HG02610 (cell line): ENCODE data around the gene PRDM2.
A peak's percentile ranks its signal among the peaks of the same experiment; 100 is the strongest.
"Not testable (repeated sequence)": the region's sequence is repeated elsewhere in the genome, so short reads cannot be mapped to it uniquely, and the experiment has no call there.

Experiments
- ATAC-seq: cut with Tn5 transposase; IDR thresholded peaks from one replicate; pipeline ENCODE4 v1.9.1; 2021; ENCODE audit warnings: mild to moderate bottlenecking, moderate library complexity; ENCODE audit not compliant: unreplicated experiment

PRDM2 gene

DNA sequence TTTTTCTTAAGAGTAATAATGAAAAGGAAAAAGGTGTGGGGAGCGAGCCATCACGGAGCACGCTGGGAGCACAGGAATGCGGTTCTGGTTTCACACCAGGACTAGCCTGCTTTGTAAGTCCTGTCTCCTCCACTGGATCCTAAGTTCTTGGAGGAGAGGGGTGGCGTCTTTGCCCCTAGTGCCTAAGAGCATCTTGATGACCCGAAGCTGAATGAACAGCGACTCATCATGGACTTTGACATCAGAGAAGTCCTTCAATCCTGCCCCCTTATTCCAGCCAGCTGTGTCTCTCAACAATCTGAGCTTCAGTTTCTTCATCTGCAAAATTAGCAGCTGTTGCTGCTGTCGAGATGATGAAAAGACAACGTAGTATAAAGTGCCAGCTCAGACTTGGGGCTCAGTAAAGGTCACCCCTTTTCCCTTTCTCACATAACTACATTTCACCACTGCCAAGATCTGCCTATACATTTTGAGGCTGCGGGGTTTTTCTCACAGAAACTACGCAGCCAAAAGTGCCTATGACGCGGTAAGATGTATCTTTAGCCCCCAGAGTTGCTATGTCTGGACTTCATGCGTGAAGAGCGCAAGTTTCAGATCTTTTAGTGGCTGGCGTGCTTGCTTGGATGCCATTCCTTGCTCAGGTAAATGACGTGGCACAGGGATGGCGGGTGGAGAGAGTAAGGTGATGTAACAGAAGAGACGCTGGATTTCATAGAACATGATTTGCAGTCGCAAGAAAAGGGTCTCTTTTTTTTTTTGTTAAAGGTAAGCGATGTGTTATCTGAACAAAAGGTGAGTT is 4.9 kb upstream of the PRDM2 start:
- ATAC-seq = no peak

DNA sequence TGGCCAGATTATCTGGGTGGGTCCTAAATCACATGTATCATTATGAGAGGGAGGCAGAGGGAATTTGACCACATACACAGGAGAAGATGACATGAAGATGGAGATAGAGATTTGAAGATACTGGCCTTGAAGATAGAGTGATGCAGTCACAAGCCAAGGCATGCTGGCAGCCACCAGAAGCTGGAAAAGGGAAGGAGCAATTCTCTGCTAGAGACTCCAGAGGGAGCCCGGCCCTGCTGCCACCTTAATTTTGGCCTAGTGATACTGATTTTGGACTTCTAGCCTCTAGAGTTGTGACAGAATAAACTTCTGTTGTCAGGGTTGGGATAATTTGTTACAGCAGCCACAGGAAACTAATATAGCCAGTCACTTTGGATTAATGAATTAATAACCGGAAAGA is 2.2 kb upstream of the PRDM2 start:
- no peak for ATAC-seq

DNA sequence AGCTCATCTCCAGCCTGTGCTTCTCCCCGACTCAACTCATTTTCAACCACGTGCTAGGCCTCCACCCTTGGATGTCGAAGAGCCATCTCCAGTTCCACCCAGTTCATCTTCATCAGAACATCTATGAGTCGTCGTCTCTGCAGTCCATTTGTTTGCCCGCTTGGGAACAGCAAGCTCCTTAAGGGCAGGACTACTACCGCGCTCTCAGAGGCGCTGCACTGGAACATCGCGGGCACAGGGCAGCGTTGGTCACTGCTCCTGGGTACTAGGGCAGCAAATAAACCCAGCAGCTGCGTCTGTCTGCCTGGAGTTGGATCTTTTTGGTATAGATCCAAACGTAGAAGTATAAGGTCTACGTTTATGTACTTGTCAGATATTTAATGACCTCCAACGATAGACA is 478 bp upstream of the PRDM2 start:
- no peak for ATAC-seq

DNA sequence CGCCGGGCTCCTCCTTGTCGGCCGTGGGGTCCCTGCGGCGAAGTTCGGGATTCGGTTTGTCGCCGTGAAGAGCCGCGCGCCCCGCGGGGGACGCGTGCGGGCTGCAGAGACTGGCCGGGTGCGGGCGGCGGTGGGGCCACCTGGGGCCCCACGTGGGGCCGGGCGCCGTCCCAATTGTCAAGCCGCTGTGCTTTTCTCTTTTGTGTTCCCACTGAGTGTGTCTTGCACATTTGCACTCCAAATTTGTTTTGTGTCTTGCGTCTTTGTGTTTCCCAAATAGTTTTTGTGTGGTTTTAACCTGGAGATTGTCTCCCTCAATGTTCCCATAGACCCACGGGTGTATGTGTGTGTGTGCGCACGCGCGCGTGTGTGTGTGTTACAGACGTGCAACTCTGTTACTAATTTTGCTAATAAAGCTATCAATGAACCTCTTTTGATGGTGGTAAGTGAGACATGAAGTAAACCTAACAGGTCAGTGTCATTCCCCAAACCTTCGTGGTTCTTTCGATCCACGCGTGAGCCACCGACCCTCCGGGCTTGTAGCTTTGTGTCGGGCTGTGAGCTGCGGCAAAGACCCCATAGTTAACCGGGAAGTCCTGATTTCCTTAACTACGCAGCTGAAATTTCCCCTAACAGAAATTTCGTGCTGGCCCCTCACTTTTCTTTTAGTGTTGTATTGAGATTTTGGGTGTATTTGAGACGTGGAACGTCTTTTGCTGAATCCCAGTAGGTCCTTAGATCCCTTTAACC is 708 bp downstream of the PRDM2 start:
- ATAC-seq = peak; percentile 20

DNA sequence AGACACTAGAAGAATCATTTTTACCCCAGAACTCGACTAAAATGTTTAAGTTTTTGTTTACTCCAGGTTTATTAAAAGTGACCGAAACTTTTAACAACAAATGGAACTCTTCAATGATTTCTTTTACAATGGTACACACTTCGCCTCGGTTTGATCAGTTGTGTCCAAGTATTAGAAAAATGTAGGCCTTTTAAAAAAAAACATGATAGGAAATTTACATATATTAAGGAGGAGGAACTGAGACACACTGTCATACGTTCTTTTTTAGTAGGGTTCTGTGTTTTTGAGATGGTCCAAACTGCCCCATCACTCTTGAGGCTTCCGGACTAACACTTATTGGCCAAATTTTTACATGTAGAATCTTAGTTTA is 1.3 kb downstream of the PRDM2 start:
- no peak for ATAC-seq

DNA sequence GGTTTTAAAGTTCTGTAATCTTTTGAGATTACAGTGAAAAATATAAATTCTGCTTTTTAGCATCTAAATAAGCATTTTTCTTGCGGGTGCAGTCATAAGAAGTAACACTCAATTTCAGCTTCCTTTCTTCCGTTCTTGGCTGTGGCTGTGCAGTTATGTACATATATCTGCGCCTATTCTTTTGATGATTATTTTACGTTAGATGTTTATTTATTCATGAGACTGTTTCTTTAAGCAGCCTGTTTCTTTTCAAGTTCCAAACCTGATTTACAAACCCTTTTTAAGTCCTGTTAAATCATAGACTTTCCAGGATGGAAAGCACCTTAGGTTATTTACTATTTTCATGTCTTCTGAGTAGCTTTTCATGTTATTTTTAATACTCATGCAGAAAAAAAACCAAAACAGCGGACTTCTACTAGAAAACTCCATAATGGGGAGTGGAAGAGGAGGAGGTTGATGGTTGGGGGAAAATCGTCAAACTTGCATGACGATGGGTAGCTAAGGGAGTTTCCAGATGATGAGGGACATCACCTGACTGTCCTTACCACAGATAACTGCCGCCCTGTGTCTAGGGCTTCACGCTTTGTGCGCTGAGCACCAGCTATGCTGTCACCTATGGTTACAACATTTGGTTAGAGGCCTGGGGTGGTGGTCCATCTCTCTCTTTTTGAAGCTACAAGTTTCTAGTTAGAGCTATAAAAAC is 2.6 kb downstream of the PRDM2 start:
- peak; percentile 86 for ATAC-seq

DNA sequence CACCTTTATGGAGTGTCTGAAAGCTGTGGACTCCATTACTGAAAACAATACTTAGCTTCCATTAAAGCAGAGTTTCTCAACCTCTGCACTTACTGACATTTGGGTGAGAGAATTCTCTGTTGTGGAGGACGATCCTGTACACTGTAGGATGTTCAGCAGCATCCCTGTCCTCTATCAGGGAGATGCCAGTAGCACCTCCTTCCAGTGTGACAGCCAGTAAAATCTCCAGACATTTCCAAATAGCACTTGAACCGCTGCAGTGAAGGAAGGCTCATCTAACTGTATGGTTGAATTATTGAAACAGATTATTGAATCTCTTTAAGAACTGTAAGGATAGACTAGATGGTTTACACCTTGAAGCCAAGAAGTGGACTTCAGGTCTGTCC is 3.1 kb downstream of the PRDM2 start:
- no peak for ATAC-seq

DNA sequence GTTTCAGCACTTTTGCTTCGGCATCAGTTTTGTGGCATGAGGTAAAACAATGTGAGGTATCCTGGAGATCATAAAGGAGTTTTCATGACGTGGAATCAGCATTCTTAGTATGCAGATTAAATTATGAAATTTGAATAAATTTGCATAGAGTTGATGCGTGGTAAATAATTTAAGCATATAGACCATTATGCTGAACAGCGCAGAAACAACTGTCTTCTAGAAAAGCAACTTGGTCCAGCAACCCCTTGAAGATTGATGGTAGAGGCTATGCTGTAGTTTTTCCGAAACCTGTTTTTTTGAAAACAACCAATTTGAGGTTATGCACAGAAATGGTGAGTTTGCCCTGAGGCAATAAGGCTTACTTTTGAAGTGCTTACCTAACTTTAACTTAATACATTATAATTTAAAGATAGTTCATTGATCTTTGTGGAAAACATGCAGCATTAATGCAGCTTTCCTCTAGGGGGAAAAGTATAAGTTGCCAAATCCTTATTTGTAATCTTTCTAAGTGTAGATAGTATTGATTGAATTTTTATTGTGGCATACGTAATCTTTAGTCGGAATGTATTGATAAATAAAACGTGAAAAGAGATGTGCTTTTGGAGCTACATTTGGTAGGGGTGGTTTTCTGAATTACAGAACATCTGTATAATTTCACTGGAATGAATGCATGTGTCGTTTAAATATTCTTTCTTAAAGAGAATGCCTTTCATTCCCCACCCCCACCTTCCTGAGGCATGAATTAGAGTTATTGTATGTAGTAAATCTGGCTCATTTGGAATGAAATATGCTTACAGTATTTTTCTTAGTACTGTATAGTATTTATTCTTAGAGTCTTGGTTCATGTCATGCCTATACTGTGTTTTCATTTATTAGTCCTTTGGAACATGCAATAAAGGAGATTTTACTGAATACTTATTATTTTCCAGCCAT is 3.8 kb downstream of the PRDM2 start:
- no peak for ATAC-seq

DNA sequence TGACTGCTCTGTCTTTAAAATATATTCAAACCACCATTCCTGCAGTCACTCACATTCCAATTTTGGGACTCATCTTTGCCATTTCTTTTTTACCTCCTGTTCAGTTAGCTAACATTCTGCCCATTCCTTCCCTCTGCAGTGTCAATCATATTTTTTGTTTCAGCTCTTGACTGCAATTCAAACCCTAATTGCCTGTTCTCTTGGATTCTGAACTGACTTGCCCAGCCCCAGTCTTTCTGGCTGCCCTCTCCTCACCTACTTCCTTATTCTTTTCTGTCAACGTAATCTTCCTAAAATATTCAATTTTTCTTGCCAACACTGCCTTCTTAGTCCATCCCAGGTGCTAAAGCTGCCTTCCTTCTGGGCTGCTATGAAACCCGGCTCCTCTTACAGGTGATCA is 6.1 kb downstream of the PRDM2 start:
- no peak for ATAC-seq

DNA sequence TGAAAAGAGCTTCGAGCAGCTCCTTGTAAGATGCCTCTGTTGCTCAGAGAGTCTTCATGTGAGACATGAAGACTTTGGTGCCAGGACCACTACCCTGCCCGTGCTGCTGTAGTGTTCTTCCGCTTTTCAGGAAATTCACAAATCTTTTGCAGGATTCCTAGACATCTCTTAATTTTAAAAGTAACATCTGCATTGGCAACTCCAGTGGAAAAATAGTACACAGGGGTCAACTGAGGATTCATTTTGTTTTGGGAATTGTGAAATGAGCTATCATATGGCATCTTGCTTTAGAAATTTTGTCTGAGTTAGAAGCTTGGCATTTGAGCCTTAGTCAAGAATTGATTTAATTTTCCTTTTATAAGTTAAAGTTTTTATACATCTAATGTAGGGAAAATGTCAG is 7.2 kb downstream of the PRDM2 start:
- ATAC-seq = no peak

DNA sequence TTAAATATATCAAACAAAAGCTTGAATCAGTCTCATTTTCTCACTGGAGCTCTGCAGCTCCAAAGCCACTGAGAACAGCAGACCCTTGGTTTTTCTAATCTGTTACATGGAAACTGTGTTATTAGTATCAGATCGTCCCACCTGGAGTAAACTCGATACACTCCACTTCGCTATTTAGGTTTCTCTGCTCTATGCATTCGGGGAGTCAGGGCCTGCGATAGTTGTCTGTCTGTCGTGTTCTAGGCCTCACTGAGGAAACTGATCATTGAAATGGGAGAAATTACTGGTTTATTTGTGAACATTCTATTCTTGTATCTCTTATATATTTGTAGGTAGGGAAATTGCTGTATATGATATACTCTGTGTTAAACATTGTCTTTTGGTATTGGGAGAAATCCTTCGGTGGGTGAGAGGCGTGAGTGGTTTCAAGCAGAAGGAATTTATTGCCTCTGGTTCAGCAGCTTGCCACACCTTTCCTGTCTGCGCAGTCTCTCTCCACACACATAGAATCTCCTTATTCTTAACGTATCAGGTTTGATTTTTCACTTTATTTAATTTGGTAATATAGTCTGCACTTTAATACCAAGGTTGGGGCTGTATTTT is 8.5 kb downstream of the PRDM2 start:
- ATAC-seq = no peak

DNA sequence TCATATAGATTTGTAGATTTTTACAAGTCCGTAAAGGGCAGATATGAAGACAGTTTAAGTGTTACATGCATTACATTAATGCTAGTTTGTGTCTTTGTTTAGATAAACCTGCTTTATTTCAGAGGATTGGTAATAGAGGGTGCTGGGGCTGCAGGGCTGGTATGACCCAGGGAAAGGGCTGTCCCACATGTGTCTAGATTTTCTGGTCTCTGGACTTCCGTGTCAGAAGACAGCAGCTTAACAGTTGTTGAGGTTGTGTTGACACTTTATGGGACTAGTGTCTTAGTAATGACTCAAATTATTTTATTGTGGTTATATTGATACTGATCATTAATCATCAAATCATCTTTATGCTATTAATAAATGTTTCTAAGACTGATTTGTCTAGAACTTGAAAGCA is 10.1 kb downstream of the PRDM2 start:
- no peak for ATAC-seq

DNA sequence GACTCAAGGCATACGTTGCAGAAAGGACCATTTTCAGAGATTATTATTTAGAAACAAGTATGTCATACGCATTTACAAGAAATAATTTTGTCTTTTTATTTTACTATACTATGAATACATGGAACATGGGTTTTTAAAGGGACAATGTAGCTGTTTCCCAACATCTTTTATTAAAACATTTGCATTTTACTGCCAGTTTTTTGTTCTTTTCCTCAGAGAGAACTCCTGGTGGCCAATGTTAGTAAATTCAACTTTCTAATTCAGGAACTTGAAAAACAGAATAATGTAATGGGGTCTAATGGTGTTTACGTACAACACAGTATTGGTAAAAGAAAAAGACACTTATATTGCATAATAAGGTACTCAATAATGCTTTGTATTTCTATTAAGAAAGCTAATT is 14.9 kb downstream of the PRDM2 start:
- ATAC-seq = no peak

DNA sequence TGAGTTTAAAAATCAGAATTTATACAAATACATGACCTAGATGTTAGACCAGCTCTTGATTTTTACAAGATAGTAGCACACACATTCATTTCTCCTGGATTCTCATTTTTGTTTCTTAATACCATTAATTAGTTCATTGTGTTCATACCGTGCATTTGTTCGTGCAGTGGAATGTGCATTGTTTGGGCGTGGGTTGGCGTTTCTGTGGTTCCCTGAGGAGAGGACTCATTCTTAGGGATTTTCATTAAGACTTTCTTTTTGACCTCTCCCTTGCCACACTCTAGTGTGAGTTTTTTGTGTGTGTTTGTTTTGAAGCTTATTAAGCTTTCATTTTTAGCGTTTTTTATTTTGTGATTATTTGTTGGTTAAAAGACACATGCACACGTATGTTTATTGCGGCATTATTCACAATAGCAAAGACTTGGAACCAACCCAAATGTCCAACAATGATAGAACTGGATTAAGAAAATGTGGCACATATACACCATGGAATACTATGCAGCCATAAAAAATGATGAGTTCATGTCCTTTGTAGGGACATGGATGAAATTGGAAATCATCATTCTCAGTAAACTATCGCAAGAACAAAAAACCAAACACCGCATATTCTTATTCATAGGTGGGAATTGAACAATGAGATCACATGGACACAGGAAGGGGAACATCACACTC is 15.8 kb downstream of the PRDM2 start:
- ATAC-seq = not testable (repeated sequence)

DNA sequence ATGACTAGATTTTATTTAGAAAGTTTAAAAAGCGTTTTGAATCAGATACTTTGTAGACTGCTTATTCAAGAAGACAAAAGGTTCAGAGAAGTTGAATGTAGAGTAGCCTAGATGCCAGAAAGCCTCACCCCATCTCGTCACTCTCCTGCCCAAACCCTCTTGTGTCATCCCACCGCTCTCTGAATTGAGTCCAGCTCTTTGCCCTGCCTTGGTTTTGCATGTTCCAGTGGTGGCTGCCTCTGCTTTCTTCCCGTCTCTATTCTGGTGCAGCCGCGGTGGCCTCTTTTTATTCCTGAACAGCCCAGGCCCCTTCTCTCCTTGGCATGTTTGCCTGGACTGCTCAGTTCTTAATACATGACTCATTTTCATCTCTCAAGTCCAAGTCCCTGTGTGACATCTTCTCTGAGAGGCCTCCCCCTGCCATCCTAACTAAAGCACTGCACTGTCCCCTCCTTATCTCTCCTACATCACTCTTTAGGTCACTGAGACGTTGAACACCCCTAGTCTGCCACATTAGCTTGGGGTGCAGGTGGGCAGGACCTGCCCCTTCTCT is 22.9 kb downstream of the PRDM2 start:
- ATAC-seq = no peak

DNA sequence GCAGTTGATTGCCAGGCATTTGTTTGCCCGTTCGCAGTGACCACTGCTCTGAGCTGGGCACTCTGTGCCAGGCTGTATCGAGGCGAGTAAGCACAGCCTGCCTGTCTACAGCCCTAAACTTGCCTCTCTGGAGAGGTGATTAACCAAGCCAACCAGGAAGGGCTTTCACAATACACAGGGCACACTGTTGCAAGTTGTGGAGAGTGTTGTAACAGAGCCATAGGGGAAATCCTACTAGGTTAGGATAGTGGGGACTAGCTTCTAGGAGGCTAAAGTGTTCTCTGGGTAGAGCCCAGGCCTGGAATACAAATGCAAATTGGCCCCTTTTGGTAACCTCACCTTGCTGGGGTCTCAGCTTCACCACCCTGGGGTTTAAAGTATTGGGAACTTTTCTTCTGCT is 23.8 kb downstream of the PRDM2 start:
- ATAC-seq = no peak

DNA sequence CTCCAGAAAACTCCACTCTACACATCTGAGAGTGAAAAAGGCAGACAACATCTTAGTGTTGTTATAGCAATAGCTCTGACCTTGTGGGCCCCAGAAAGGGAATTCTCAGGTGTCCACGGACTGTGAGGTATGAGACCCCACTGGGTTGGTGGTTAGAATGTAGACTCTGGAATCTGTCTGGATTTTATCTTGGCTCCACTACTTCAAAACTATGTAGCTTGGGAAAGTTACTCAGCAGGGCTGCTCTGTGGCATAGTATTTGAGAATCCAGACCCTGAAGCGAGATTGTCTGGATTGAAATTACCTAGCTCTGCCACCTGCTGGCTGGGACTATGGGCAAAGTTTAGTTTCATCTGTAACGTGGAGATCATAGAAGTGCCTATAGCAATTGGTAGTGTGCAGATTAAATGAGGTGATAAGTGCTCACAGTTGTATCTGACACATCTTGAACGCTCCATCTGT is 25.8 kb downstream of the PRDM2 start:
- ATAC-seq = peak; percentile 32

DNA sequence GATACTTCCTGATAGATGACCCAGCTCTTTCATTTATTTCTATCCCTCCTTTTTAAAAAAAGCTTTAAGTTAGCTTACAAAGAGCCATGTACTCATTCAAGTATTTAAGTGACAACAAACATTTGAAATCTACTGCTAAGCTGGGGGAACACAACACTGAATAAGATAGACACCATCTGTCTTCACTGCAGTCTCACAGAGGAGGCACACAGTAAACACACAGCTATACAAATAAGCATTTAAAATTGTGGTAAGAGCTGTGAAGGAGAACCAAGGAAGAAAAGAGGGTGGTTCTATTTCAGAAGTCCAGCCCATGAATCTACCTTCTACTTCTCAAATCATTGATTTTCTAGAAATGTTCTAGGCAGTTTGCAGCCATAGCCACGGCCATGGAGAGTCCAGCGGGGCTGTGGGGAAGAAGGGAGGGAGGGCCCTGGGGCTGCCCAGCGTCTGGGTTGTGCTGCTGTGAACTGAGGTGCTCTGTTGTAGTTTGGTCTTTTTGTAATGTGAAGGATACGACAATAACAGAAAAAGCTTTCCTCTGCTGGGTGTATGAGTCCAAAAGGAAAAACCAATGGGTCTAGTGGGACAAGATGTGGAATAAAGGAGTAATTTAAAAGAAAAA is 28.2 kb downstream of the PRDM2 start:
- no peak for ATAC-seq

DNA sequence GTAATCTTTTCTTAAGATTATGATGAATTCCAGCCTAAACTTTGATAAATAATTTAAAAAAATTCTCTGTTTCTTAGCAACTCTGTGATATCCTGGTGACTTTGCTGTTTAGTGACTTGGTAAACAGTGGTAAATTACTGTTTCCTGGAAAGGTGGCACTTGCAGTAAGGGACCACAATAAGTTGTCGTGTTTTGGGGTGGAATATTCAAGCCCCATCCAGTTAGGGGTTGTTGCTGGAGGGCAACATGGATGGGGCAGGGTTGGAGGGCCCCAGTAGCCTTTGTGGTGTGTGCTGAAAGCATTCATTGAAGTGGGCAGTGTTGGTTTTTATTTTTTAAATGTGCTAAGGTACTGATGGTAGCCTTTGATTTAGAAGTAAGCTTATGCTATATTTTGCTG is 30.3 kb downstream of the PRDM2 start:
- ATAC-seq = peak; percentile 1
